Measurements from ENCODE around the gene FOXRED2. TPM values are rescaled to one million over a fixed set of nuclear protein-coding genes. Genes with fewer than 3 reads are reported as not detected.

Gene FOXRED2
- total RNA-seq, 1 experiment from 2014 or later, result 37.7 TPM

DNA sequence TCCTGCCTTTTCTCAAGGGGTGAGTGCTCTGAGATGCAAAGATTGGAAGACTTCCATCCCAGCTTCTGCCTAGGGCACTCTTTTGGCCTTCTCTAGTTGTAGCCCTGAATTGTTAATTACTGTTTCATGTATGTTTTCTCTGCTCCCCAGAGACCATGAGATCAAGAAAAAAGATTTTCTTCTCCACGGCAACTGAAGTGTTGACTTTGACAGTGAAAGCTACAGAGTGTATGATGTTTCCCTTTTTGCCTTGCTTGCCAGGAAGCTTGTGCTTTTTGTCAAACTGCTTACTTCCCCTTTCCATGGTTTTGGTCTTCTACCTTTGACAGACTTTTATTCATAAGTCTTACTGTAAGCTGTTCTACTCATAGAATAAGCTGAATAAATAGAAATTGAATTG is 45.4 kb upstream of the FOXRED2 start:
- in situ Hi-C loops (cut with HindIII; ENCODE audit: low pct_unique_long_range_greater_than_20kb, low sequenced_read_pairs), result no loop called here
- Histone ChIP-seq H3K4me3 (ENCODE audit: low read depth in 2 of 2, low read length in 2 of 2) (no peak overlapping the region), H3K27me3 (ENCODE audit: control insufficient read depth, insufficient read depth, low read length) (no peaks in the 10 kb centered on the region), H3K4me1 (ENCODE audit: control insufficient read depth, insufficient read depth, low read length) (peaks cover 12% of the 10 kb centered on the region), H3K9me3 (ENCODE audit: control insufficient read depth, insufficient read depth, low read depth, low read length) (no peaks in the 10 kb centered on the region), H3K27ac (ENCODE audit: low read length) (no peak overlapping the region), H3K36me3 (ENCODE audit: control insufficient read depth, insufficient read depth, low read length) (no peaks in the 10 kb centered on the region)
- TF ChIP-seq, protein P1, sequence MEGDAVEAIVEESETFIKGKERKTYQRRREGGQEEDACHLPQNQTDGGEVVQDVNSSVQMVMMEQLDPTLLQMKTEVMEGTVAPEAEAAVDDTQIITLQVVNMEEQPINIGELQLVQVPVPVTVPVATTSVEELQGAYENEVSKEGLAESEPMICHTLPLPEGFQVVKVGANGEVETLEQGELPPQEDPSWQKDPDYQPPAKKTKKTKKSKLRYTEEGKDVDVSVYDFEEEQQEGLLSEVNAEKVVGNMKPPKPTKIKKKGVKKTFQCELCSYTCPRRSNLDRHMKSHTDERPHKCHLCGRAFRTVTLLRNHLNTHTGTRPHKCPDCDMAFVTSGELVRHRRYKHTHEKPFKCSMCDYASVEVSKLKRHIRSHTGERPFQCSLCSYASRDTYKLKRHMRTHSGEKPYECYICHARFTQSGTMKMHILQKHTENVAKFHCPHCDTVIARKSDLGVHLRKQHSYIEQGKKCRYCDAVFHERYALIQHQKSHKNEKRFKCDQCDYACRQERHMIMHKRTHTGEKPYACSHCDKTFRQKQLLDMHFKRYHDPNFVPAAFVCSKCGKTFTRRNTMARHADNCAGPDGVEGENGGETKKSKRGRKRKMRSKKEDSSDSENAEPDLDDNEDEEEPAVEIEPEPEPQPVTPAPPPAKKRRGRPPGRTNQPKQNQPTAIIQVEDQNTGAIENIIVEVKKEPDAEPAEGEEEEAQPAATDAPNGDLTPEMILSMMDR (IDR thresholded peaks at IDR 0.05), result no peak
- CTCF ChIA-PET, result no interaction called here
- ATAC-seq (no peak), DNase-seq (ENCODE audit: low read depth, low spot score) (no peak)
- no TSS peak for BruUV-seq (replicated peaks)
- intact Hi-C loops (cut with micrococcal nuclease; ENCODE audit: unreplicated experiment), result no loop called here
- POLR2A ChIA-PET, result no interaction called here

DNA sequence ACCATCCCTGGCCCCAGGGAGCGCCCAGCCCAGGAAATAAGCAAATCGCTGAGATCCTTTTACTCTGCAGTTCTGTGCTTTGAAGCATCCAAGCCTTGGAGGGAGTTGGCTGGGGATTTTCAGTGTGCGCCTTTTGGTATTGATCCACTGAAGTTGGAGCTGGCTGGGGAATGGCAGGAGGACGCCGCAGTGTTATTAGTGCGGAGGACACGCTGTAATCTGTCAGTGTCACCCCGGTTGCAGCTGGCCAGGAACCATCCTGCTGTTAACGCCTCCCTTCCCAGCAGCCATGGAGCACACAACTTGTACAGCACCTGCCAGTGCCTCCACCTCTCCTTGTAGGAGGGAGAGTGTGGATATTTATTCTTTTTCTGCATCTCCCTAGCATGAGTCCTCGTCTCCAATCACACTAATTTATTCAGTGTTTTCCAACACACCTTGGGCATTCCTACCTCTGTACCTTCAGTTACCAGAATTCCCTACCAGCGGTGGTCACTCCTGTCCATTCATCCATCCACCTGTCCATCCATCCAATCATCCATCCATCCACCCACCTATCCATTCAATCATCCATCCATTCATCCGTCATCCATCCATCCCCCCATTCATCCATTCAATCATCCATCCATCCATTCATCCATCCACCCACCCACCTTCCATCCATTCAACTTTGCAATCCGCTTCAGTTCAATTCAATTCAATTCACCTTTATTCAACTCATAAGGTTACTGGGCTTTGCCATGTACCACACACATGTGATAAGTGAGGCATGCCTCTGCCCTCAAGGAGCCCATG is 44.1 kb upstream of the FOXRED2 start:
- no TSS peak for BruUV-seq (replicated peaks)
- intact Hi-C loops (cut with micrococcal nuclease; ENCODE audit: unreplicated experiment), result no loop called here
- TF ChIP-seq, protein P1 (IDR thresholded peaks at IDR 0.05), result no peak
- TF ChIP-seq TCF7L2 (IDR thresholded peaks at IDR 0.05; ENCODE audit: low read depth, low read length), result no peak
- TF ChIP-seq SIN3A (IDR thresholded peaks at IDR 0.05; ENCODE audit: borderline replicate concordance, insufficient read depth, low read depth, low read length), result no peak
- TF ChIP-seq, protein P2, sequence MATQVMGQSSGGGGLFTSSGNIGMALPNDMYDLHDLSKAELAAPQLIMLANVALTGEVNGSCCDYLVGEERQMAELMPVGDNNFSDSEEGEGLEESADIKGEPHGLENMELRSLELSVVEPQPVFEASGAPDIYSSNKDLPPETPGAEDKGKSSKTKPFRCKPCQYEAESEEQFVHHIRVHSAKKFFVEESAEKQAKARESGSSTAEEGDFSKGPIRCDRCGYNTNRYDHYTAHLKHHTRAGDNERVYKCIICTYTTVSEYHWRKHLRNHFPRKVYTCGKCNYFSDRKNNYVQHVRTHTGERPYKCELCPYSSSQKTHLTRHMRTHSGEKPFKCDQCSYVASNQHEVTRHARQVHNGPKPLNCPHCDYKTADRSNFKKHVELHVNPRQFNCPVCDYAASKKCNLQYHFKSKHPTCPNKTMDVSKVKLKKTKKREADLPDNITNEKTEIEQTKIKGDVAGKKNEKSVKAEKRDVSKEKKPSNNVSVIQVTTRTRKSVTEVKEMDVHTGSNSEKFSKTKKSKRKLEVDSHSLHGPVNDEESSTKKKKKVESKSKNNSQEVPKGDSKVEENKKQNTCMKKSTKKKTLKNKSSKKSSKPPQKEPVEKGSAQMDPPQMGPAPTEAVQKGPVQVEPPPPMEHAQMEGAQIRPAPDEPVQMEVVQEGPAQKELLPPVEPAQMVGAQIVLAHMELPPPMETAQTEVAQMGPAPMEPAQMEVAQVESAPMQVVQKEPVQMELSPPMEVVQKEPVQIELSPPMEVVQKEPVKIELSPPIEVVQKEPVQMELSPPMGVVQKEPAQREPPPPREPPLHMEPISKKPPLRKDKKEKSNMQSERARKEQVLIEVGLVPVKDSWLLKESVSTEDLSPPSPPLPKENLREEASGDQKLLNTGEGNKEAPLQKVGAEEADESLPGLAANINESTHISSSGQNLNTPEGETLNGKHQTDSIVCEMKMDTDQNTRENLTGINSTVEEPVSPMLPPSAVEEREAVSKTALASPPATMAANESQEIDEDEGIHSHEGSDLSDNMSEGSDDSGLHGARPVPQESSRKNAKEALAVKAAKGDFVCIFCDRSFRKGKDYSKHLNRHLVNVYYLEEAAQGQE (IDR thresholded peaks at IDR 0.05; ENCODE audit: insufficient read depth in 1 of 2, low read depth in 2 of 2, low read length in 1 of 2), result no peak
- TF ChIP-seq POLR2AphosphoS5 (IDR thresholded peaks at IDR 0.05; ENCODE audit: low read depth, low read length), result no peak
- POLR2A ChIA-PET, result no interaction called here
- H3K9me3 ChIP-seq (ENCODE audit: control insufficient read depth, insufficient read depth, low read depth, low read length), result no peaks in the 10 kb centered on the region
- no peak for DNase-seq (ENCODE audit: low read depth, low spot score)
- no peak for ATAC-seq
- H3K27ac ChIP-seq (ENCODE audit: low read length), result no peak overlapping the region
- CTCF ChIA-PET, result no interaction called here
- peaks cover 23% of the 10 kb centered on the region for H3K4me1 ChIP-seq (ENCODE audit: control insufficient read depth, insufficient read depth, low read length)
- H3K4me3 ChIP-seq (ENCODE audit: low read depth in 2 of 2, low read length in 2 of 2), result no peak overlapping the region
- no peaks in the 10 kb centered on the region for H3K27me3 ChIP-seq (ENCODE audit: control insufficient read depth, insufficient read depth, low read length)
- in situ Hi-C loops (cut with HindIII; ENCODE audit: low pct_unique_long_range_greater_than_20kb, low sequenced_read_pairs), result no loop called here
- H3K36me3 ChIP-seq (ENCODE audit: control insufficient read depth, insufficient read depth, low read length), result no peaks in the 10 kb centered on the region

All from Panc1 (cell line).